SK-N-SH treated with all-trans-retinoic acid at 6 μM for 48 hours (cell line): ENCODE data around the gene ARL4D.
A peak's percentile ranks its signal among the peaks of the same experiment; 100 is the strongest.

Experiments
- ATAC-seq: fragments of 200-7000 bp; cut with Tn5 transposase; 3 replicates; pipeline ENCODE4 v1.9.1; 2020; ENCODE audit warnings: mild to moderate bottlenecking, moderate library complexity
- ARNTL ChIP-seq: fragments of 450-650 bp; formaldehyde crosslinking; IDR thresholded peaks from 2 replicates; pipeline ENCODE4 v1.5.0; 2020; ENCODE audit warnings: low read depth, mild to moderate bottlenecking, moderate library complexity, borderline replicate concordance
- BACH2 ChIP-seq: fragments of 250-450 bp; sonication (Bioruptor Pico); IDR thresholded peaks from 2 replicates; pipeline ENCODE4 v1.9.0; 2021; ENCODE audit warnings: mild to moderate bottlenecking, borderline replicate concordance
- CSDC2 ChIP-seq: fragments of 250-450 bp; sonication (Bioruptor Pico); IDR thresholded peaks from 2 replicates; pipeline ENCODE4 v1.5.0; 2020; ENCODE audit warnings: mild to moderate bottlenecking, moderate library complexity
- ESRRG ChIP-seq: fragments of 250-450 bp; sonication (Bioruptor Pico); IDR thresholded peaks from 2 replicates; pipeline ENCODE4 v1.6.1; 2021; ENCODE audit warnings: mild to moderate bottlenecking
- GLIS3 ChIP-seq: fragments of 250-450 bp; sonication (Bioruptor Pico); IDR thresholded peaks from 2 replicates; pipeline ENCODE4 v1.5.0; 2020; ENCODE audit warnings: mild to moderate bottlenecking, moderate library complexity
- ISL1 ChIP-seq: fragments of 250-450 bp; sonication (Bioruptor Pico); IDR thresholded peaks from 2 replicates; pipeline ENCODE4 v2.1.2; 2022; ENCODE audit warnings: mild to moderate bottlenecking, moderate library complexity
- OSR1 ChIP-seq: fragments of 250-450 bp; sonication (Bioruptor Pico); IDR thresholded peaks from 2 replicates; pipeline ENCODE4 v1.8.0; 2022; ENCODE audit warnings: moderate library complexity, mild to moderate bottlenecking, inconsistent platforms
- PPARA ChIP-seq: fragments of 250-450 bp; sonication (Bioruptor Pico); IDR thresholded peaks from 2 replicates; pipeline ENCODE4 v1.5.0; 2020; ENCODE audit warnings: mild to moderate bottlenecking, borderline replicate concordance
- RARB ChIP-seq: fragments of 250-450 bp; sonication (Bioruptor Pico); IDR thresholded peaks from 2 replicates; pipeline ENCODE4 v1.8.0; 2021; ENCODE audit warnings: mild to moderate bottlenecking, moderate library complexity
- SNAI2 ChIP-seq: fragments of 250-450 bp; sonication (Bioruptor Pico); IDR thresholded peaks from 2 replicates; pipeline ENCODE4 v1.5.0; 2020; ENCODE audit warnings: mild to moderate bottlenecking, moderate library complexity
- TCF4 ChIP-seq: fragments of 250-450 bp; sonication (Bioruptor Pico); IDR thresholded peaks from 2 replicates; pipeline ENCODE4 v1.8.0; 2021; ENCODE audit warnings: mild to moderate bottlenecking, moderate library complexity, borderline replicate concordance
- TOX ChIP-seq: fragments of 250-450 bp; sonication (Bioruptor Pico); IDR thresholded peaks from 2 replicates; pipeline ENCODE4 v1.8.0; 2021; ENCODE audit warnings: mild to moderate bottlenecking, moderate library complexity, borderline replicate concordance
- ZFP30 ChIP-seq: fragments of 450-650 bp; formaldehyde crosslinking; IDR thresholded peaks from 2 replicates; pipeline ENCODE4 v1.5.0; 2022; ENCODE audit warnings: mild to moderate bottlenecking, moderate library complexity
- ZNF565 ChIP-seq: fragments of 450-650 bp; formaldehyde crosslinking; conservative IDR thresholded peaks from 2 replicates; pipeline ENCODE4 v1.5.0; 2020; ENCODE audit warnings: low read depth, mild to moderate bottlenecking, moderate library complexity
- ZNF70 ChIP-seq: fragments of 450-650 bp; formaldehyde crosslinking; IDR thresholded peaks from 2 replicates; pipeline ENCODE4 v1.5.0; 2020; ENCODE audit warnings: mild to moderate bottlenecking, moderate library complexity
- ZNF8 ChIP-seq: fragments of 450-650 bp; formaldehyde crosslinking; IDR thresholded peaks from 2 replicates; pipeline ENCODE4 v1.5.0; 2020; ENCODE audit warnings: mild to moderate bottlenecking, moderate library complexity
- TF ChIP-seq, protein P1 (sequence below): fragments of 250-450 bp; sonication (Bioruptor Pico); IDR thresholded peaks from 2 replicates; pipeline ENCODE4 v1.5.1; 2020; ENCODE audit warnings: low read depth, mild to moderate bottlenecking, moderate library complexity
- TF ChIP-seq, protein P2 (sequence below): fragments of 250-450 bp; sonication (Bioruptor Pico); IDR thresholded peaks from 2 replicates; pipeline ENCODE4 v1.8.0; 2020; ENCODE audit warnings: mild to moderate bottlenecking, moderate library complexity, borderline replicate concordance
- TF ChIP-seq, protein P3 (sequence below): fragments of 250-450 bp; sonication (Bioruptor Pico); IDR thresholded peaks from 2 replicates; pipeline ENCODE4 v1.5.1; 2021; ENCODE audit warnings: mild to moderate bottlenecking, moderate library complexity
- TF ChIP-seq, protein P4 (sequence below): fragments of 250-450 bp; sonication (Bioruptor Pico); IDR thresholded peaks from 2 replicates; pipeline ENCODE4 v1.5.0; 2020; ENCODE audit warnings: mild to moderate bottlenecking, moderate library complexity

The ARL4D gene

DNA sequence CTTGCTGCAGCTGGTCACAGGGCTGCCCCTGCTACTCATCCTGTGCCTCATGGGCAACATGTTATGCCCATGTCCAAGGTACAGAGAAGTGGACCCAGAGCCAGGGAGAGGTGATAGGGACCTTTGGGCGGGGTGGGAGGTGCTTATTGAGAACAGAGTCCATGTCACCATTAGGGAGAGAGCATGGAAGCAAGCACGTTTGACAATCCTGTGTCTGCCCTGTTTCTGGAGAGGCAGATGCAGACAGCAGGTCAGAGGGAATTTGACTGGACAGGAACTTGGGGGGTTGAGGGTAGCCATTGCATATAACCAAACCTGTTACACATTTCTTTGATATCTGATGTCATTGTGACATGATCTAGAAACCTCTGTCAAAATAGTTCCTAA lies 14.3 kb upstream of the ARL4D start:
- no peak for ATAC-seq
- TF ChIP-seq SNAI2 (CRISPR knock-in tag), result no peak
- TF ChIP-seq ZNF565, result no peak
- TF ChIP-seq GLIS3, result no peak
- TF ChIP-seq, protein P1, sequence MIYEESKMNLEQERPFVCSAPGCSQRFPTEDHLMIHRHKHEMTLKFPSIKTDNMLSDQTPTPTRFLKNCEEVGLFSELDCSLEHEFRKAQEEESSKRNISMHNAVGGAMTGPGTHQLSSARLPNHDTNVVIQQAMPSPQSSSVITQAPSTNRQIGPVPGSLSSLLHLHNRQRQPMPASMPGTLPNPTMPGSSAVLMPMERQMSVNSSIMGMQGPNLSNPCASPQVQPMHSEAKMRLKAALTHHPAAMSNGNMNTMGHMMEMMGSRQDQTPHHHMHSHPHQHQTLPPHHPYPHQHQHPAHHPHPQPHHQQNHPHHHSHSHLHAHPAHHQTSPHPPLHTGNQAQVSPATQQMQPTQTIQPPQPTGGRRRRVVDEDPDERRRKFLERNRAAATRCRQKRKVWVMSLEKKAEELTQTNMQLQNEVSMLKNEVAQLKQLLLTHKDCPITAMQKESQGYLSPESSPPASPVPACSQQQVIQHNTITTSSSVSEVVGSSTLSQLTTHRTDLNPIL (CRISPR knock-in tag), result no peak
- TF ChIP-seq TOX, result no peak

DNA sequence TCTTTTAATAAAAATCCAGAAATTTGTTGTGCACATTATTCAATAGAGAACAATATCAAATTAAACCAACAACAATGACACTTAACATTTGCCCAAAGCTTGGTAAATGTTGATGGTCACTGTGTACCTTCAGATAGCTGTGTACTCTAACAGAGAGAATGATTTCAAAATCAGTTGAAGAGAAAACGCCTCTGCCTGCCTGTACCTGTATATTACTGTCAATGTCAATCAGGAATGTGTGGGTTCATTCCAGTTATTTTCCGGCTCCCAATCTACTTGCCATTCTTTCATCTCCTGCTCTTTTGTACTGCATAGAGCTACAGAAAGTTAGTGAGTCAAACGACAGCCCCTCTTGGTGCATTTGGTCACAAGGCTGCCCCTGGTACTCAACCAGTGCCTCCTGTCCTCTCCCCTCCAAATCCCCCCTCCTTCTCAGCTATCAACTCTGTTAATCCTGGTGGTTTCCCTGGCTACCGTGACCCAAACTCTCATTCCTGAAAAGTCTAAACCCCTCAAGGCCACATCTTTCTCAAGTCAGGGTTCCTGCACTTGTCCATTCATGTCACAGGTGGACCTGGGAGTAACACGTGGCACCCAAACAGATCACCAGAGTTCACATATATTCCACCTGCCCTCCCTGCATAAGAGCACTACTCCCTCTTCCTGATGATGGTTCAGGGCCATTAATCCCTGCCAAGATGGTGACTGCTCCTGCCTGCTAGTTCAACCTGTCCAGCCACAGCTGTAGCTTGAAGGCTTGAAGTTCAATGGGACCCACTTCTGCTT lies 13.6 kb upstream of the ARL4D start:
- TF ChIP-seq ZNF70 (CRISPR knock-in tag) (no peak), ARNTL (no peak), TOX (no peak)
- TF ChIP-seq, protein P2, sequence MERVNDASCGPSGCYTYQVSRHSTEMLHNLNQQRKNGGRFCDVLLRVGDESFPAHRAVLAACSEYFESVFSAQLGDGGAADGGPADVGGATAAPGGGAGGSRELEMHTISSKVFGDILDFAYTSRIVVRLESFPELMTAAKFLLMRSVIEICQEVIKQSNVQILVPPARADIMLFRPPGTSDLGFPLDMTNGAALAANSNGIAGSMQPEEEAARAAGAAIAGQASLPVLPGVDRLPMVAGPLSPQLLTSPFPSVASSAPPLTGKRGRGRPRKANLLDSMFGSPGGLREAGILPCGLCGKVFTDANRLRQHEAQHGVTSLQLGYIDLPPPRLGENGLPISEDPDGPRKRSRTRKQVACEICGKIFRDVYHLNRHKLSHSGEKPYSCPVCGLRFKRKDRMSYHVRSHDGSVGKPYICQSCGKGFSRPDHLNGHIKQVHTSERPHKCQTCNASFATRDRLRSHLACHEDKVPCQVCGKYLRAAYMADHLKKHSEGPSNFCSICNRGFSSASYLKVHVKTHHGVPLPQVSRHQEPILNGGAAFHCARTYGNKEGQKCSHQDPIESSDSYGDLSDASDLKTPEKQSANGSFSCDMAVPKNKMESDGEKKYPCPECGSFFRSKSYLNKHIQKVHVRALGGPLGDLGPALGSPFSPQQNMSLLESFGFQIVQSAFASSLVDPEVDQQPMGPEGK (CRISPR knock-in tag), result no peak
- TF ChIP-seq, protein P3, sequence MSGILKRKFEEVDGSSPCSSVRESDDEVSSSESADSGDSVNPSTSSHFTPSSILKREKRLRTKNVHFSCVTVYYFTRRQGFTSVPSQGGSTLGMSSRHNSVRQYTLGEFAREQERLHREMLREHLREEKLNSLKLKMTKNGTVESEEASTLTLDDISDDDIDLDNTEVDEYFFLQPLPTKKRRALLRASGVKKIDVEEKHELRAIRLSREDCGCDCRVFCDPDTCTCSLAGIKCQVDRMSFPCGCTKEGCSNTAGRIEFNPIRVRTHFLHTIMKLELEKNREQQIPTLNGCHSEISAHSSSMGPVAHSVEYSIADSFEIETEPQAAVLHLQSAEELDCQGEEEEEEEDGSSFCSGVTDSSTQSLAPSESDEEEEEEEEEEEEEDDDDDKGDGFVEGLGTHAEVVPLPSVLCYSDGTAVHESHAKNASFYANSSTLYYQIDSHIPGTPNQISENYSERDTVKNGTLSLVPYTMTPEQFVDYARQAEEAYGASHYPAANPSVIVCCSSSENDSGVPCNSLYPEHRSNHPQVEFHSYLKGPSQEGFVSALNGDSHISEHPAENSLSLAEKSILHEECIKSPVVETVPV (CRISPR knock-in tag), result no peak
- ATAC-seq, result no peak

DNA sequence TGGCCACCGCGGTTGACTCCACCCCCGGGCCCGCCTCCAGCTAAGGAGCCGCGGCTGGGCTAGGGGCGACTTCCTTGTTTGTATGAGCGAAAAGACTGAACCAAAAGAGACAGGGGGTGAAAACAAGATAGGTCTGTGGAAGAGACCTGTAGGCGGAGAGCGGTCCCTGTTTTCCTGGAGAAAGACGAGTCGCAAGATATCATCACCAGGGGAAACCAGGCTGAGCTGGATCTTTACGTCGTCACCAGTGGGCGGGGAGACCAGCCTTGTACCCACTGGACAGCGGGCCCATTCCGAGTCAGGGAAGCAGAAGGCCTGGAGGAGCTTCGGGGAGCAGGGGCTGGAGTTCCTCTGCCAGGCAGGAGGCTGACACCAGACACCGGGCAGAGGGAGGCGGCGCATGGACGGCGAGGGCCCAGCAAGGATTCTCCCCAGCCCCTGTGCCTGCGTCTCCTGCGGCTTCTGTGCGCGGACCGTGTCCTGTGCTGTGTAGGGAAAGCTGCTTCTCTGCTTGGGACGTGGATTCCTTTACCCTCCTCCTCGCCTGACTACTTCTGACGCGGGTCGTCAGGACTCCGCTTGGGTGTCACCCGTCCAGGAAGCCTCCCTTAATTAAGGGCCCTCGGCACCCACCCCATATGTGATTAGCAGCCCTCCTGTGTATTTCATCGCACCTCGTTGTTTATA lies 10.3 kb upstream of the ARL4D start:
- peak; percentile 93 for ATAC-seq
- TF ChIP-seq TCF4 (CRISPR knock-in tag) (0 out of 2 replicates have a peak, but pooled peaks have one; percentile 11), BACH2 (CRISPR knock-in tag) (no peak)

DNA sequence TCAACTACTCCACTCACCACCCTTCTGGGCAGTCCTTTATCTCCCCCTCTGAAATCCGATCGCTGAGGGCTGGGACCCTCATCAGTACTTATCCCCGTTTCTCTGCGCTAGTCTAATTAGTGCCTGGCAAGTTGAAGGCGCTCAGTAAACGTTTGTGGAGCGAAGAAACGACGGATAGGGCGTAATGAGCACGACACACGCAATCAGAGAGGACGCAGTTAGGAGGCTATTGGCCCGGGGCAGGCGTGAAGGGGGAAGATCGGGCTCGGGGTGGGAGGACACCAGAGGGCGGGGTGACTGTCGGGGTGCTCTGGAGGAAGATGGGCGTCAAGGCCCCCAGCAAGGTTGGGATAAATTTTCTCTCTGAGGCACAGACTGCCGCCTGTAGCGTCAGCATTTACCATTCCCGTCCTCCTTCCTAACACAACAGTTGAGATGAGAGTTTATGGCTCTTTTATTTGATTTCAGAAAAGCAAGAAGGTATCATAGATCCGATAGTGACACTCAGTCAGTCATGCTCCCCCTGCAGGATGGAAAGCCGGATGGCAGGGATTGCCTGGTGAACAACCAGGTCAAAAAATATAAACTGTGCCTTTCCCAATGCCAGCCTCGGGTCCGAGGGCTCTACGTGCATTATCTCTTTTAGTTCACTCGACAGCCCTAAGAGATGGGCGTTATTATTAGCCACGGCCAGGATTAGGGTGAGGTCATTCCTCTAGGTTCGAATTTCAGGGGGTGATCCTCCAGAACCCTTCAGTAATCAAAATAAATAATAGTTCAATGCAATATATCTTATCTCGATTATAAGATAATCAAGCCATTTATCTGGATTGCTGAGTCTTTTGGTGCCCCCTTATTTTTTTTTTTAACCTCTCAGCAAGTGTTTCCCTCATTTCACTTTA lies 9.5 kb upstream of the ARL4D start:
- peak; percentile 81 for ATAC-seq
- TF ChIP-seq OSR1 (CRISPR knock-in tag) (no peak), GLIS3 (no peak), ZNF8 (CRISPR knock-in tag) (no peak), BACH2 (CRISPR knock-in tag) (no peak), PPARA (CRISPR knock-in tag) (no peak)

DNA sequence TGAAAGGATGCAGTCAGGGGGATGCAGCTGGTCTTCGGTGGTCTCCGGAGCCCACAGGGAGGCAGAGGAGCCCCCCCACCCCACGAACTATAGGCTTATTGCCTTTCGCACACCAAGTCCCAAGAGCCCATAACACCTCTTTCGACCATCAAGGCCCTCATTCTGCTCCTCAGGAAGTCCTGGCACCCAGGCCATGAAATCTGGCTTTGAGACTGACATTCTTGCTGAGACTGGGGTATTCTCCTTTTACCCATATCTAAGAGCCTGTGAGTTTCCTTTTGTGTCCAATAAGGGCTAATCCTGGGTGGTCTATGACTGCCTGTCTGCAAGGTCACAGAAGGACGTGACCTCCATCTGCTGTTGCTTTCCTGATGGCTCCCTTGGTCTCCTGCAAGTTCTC lies 6.4 kb upstream of the ARL4D start:
- TF ChIP-seq CSDC2 (no peak), ZNF70 (CRISPR knock-in tag) (no peak), ARNTL (no peak), ZNF8 (CRISPR knock-in tag) (no peak), ISL1 (CRISPR knock-in tag) (no peak), ESRRG (CRISPR knock-in tag) (no peak), BACH2 (CRISPR knock-in tag) (no peak), RARB (CRISPR knock-in tag) (no peak), ZFP30 (CRISPR knock-in tag) (no peak), ZNF565 (no peak)
- TF ChIP-seq, protein P2 (CRISPR knock-in tag), result no peak
- TF ChIP-seq, protein P4, sequence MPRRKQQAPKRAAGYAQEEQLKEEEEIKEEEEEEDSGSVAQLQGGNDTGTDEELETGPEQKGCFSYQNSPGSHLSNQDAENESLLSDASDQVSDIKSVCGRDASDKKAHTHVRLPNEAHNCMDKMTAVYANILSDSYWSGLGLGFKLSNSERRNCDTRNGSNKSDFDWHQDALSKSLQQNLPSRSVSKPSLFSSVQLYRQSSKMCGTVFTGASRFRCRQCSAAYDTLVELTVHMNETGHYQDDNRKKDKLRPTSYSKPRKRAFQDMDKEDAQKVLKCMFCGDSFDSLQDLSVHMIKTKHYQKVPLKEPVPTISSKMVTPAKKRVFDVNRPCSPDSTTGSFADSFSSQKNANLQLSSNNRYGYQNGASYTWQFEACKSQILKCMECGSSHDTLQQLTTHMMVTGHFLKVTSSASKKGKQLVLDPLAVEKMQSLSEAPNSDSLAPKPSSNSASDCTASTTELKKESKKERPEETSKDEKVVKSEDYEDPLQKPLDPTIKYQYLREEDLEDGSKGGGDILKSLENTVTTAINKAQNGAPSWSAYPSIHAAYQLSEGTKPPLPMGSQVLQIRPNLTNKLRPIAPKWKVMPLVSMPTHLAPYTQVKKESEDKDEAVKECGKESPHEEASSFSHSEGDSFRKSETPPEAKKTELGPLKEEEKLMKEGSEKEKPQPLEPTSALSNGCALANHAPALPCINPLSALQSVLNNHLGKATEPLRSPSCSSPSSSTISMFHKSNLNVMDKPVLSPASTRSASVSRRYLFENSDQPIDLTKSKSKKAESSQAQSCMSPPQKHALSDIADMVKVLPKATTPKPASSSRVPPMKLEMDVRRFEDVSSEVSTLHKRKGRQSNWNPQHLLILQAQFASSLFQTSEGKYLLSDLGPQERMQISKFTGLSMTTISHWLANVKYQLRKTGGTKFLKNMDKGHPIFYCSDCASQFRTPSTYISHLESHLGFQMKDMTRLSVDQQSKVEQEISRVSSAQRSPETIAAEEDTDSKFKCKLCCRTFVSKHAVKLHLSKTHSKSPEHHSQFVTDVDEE (CRISPR knock-in tag), result no peak
- ATAC-seq, result no peak
